ENCODE measurements around the gene IDH3B. TPM values are rescaled to one million over a fixed set of nuclear protein-coding genes. Genes with fewer than 3 reads are reported as not detected.

Gene IDH3B
- total and polyA plus RNA-seq, 2 experiments from 2014 or later: 216 to 244 TPM

- H3K27me3 ChIP-seq: peaks cover 40% of the 10 kb centered on the region
- TF ChIP-seq, protein P1, sequence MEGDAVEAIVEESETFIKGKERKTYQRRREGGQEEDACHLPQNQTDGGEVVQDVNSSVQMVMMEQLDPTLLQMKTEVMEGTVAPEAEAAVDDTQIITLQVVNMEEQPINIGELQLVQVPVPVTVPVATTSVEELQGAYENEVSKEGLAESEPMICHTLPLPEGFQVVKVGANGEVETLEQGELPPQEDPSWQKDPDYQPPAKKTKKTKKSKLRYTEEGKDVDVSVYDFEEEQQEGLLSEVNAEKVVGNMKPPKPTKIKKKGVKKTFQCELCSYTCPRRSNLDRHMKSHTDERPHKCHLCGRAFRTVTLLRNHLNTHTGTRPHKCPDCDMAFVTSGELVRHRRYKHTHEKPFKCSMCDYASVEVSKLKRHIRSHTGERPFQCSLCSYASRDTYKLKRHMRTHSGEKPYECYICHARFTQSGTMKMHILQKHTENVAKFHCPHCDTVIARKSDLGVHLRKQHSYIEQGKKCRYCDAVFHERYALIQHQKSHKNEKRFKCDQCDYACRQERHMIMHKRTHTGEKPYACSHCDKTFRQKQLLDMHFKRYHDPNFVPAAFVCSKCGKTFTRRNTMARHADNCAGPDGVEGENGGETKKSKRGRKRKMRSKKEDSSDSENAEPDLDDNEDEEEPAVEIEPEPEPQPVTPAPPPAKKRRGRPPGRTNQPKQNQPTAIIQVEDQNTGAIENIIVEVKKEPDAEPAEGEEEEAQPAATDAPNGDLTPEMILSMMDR (IDR thresholded peaks at IDR 0.05; ENCODE audit: low read depth, low read length): no peak
- no peaks in the 10 kb centered on the region for H3K9me3 ChIP-seq (ENCODE audit: low read depth)
- no peaks in the 10 kb centered on the region for H3K36me3 ChIP-seq
- no peak overlapping the region for H3K27ac ChIP-seq
- no peak overlapping the region for H3K4me3 ChIP-seq
- no peaks in the 10 kb centered on the region for H3K4me1 ChIP-seq (ENCODE audit: low read depth)
- no peak for DNase-seq (ENCODE audit: low read depth in 1 of 2, low spot score in 1 of 2)
Measured at GRCh38 chr20:2700913-2701620, 37.1 kb upstream of the IDH3B start.

GRCh38 chr20:2699775-2700413, 35.9 kb upstream of the IDH3B start:
- no peaks in the 10 kb centered on the region for H3K36me3 ChIP-seq
- H3K9me3 ChIP-seq (ENCODE audit: low read depth): no peaks in the 10 kb centered on the region
- peaks cover 51% of the 10 kb centered on the region for H3K27me3 ChIP-seq
- H3K4me3 ChIP-seq: no peak overlapping the region
- no peak overlapping the region for H3K27ac ChIP-seq
- H3K4me1 ChIP-seq (ENCODE audit: low read depth): no peaks in the 10 kb centered on the region
- TF ChIP-seq, protein P1 (IDR thresholded peaks at IDR 0.05; ENCODE audit: low read depth, low read length): no peak
- no peak for DNase-seq (ENCODE audit: low read depth in 1 of 2, low spot score in 1 of 2)

DNA sequence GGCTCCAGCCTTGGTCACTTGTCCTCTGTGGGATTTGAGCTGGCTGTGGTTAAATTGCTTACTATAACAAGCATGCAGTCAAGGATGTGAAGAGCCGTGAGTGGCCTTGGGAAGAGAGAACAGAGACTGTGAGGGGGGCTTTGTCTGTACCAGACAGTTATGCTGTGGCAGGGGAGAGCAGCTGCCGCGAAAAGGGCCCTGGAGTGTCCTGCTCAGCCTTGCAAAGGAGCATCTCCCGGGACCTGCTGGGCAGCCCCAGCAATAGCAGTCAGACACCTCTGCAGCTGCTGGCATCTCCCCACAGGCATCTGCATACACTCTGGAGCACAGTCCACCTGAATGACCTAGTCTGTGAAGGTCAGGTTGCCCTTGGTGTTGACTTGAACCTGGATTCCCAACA, 34.9 kb upstream of the IDH3B start:
- Histone ChIP-seq H3K4me3 (no peak overlapping the region), H3K9me3 (ENCODE audit: low read depth) (no peaks in the 10 kb centered on the region), H3K4me1 (ENCODE audit: low read depth) (no peaks in the 10 kb centered on the region), H3K27ac (no peak overlapping the region), H3K36me3 (no peaks in the 10 kb centered on the region), H3K27me3 (peaks cover 61% of the 10 kb centered on the region)
- DNase-seq (ENCODE audit: low read depth in 1 of 2, low spot score in 1 of 2): no peak
- TF ChIP-seq, protein P1 (IDR thresholded peaks at IDR 0.05; ENCODE audit: low read depth, low read length): no peak

DNA sequence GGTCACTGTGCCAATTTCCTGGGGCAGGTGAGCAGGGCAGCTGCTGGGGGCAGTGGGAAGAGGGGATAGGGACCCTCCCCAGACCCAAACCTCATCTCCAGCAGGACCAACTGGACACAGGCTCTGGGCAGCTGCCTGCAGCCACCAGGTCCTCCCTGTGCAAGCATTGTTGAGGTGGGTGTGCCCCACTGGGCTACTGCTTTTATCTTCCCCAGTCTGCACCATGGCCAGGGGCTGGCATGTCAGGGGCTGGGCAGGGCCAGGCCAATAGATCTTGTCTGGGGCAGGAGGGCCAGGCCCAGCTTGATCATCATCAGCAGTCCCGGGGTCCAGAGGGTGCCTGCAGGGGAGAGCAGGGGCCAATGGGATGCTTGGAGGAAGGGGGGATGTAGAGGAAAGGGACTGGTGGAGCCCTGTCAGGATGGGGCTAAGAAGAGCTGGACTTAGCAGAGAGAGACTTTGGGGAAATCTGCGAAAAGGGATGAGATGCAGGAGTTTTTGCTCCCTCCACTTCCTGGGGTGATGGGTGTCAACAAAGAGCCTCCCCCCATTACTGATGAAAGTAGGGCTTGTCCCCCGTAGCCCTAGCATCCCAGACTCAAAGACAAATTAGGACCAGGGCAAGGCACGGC, 34.3 kb upstream of the IDH3B start:
- Histone ChIP-seq H3K4me1 (ENCODE audit: low read depth) (no peaks in the 10 kb centered on the region), H3K27me3 (peaks cover 67% of the 10 kb centered on the region), H3K36me3 (no peaks in the 10 kb centered on the region), H3K9me3 (ENCODE audit: low read depth) (no peaks in the 10 kb centered on the region), H3K27ac (no peak overlapping the region), H3K4me3 (no peak overlapping the region)
- TF ChIP-seq, protein P1 (IDR thresholded peaks at IDR 0.05; ENCODE audit: low read depth, low read length): no peak
- no peak for DNase-seq (ENCODE audit: low read depth in 1 of 2, low spot score in 1 of 2)

DNA sequence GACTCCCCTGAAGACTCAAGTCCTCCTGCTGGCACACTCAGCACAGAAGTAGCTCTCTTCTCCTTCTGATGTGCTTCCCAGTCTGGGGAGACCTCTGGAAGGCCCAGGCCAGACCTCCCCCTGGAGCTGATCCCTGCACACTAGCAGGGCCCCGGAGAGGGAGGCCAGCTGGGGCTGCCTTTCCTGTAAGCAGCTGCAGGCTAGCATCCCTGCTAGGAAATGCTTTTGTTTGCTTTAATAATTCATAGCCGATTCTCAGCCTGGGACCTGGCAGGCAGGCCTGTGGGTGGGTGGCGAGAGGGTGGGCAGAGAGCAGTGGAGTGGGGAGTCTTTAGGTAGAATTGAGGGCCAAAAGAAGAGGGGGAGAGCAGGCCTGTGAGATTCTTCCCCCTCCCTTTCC, 33.8 kb upstream of the IDH3B start:
- no peaks in the 10 kb centered on the region for H3K36me3 ChIP-seq
- no peak overlapping the region for H3K4me3 ChIP-seq
- no peak overlapping the region for H3K27ac ChIP-seq
- TF ChIP-seq, protein P1 (IDR thresholded peaks at IDR 0.05; ENCODE audit: low read depth, low read length): no peak
- H3K9me3 ChIP-seq (ENCODE audit: low read depth): no peaks in the 10 kb centered on the region
- no peak for DNase-seq (ENCODE audit: low read depth in 1 of 2, low spot score in 1 of 2)
- H3K4me1 ChIP-seq (ENCODE audit: low read depth): no peaks in the 10 kb centered on the region
- peaks cover 69% of the 10 kb centered on the region for H3K27me3 ChIP-seq

All from cardiac muscle cell (in vitro differentiated cells and primary cell).